Measurements from ENCODE around the gene CDKN2A.

CDKN2A gene

GRCh38 chr9:22030101-22030598 is 36.0 kb upstream of the CDKN2A start:
- no peak overlapping the region for H3K4me3 ChIP-seq (ENCODE audit: low read depth, low read length)
- DNase-seq (ENCODE audit: low read depth, low spot score): no peak
- POLR2A ChIA-PET: no interaction called here
- no peak for TF ChIP-seq CTCF (IDR thresholded peaks at IDR 0.05; ENCODE audit: insufficient read depth, low read length, missing control alignments)
- CTCF ChIA-PET: interaction anchor here (0.7 to 5.2 kb wide), 8 partner anchors 8 to 218 kb away, joined by 3 to 41 read pairs (median 6); partner anchors contain the start of gene CDKN2B

- ChIA-PET POLR2A (no interaction called here), CTCF (interaction anchor here (0.7 to 5.2 kb wide), 7 partner anchors 8 to 478 kb away, joined by 3 to 41 read pairs (median 3); partner anchors contain the start of gene CDKN2B)
- no peak overlapping the region for H3K4me3 ChIP-seq (ENCODE audit: low read depth, low read length)
- DNase-seq (ENCODE audit: low read depth, low spot score): no peak
- TF ChIP-seq CTCF (IDR thresholded peaks at IDR 0.05; ENCODE audit: insufficient read depth, low read length, missing control alignments): no peak
These were observed 35.0 kb upstream of the CDKN2A start for GRCh38 chr9:22029231-22029630.

DNA sequence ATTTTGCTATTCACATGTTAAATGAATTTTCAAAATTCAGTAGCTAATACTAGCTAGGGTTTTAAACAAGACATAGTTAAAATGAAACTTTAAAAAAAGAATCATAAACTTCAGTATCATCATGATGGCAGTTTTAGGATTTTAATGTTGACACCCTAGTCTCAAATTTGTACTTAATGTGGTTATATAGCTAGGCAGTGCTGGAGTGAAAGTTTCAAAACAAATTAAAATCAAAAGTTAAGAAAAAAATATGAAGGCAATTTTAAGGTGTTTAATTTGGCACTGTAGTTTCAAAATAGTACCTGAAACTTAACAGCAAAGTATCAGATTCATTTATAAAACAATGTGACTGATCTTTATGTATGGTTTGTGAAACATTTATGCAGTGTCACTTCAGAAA is 34.2 kb upstream of the CDKN2A start:
- TF ChIP-seq CTCF (IDR thresholded peaks at IDR 0.05; ENCODE audit: insufficient read depth, low read length, missing control alignments): no peak
- DNase-seq (ENCODE audit: low read depth, low spot score): no peak
- H3K4me3 ChIP-seq (ENCODE audit: low read depth, low read length): no peak overlapping the region
- ChIA-PET CTCF (interaction anchor here (1.0 to 5.2 kb wide), 4 partner anchors 9 to 214 kb away, joined by 3 to 41 read pairs (median 8); partner anchors contain the start of gene CDKN2B), POLR2A (no interaction called here)

- CTCF ChIA-PET: interaction anchor here (1.1 to 2.4 kb wide), 3 partner anchors 11 to 18 kb away, joined by 5 to 10 read pairs (median 5); partner anchors contain the start of gene CDKN2B
- no peak overlapping the region for H3K4me3 ChIP-seq (ENCODE audit: low read depth, low read length)
These were observed 32.5 kb upstream of the CDKN2A start for GRCh38 chr9:22026696-22027095.

GRCh38 chr9:22022396-22022795 is 28.2 kb upstream of the CDKN2A start:
- POLR2A ChIA-PET: no interaction called here
- H3K4me3 ChIP-seq (ENCODE audit: low read depth, low read length): no peak overlapping the region
- TF ChIP-seq CTCF (IDR thresholded peaks at IDR 0.05; ENCODE audit: insufficient read depth, low read length, missing control alignments): no peak
- DNase-seq (ENCODE audit: low read depth, low spot score): no peak
- CTCF ChIA-PET: interaction anchor here (1.4 to 1.8 kb wide), 2 partner anchors 15 to 216 kb away, joined by 4 to 9 read pairs; no protein-coding TSS in a partner anchor

More at GRCh38 chr9:22026696-22027095, 32.5 kb upstream of the CDKN2A start:
- no peak for TF ChIP-seq CTCF (IDR thresholded peaks at IDR 0.05; ENCODE audit: insufficient read depth, low read length, missing control alignments)
- POLR2A ChIA-PET: interaction anchor here (0.7 kb wide), 1 partner anchor 98 kb away, joined by 4 read pairs; no protein-coding TSS in a partner anchor
- DNase-seq (ENCODE audit: low read depth, low spot score): no peak

- no peak for DNase-seq (ENCODE audit: low read depth, low spot score)
- POLR2A ChIA-PET: no interaction called here
- no peak for TF ChIP-seq CTCF (IDR thresholded peaks at IDR 0.05; ENCODE audit: insufficient read depth, low read length, missing control alignments)
- no peak overlapping the region for H3K4me3 ChIP-seq (ENCODE audit: low read depth, low read length)
- CTCF ChIA-PET: interaction anchor here (1.2 to 5.6 kb wide), 11 partner anchors 8 to 233 kb away, joined by 3 to 248 read pairs (median 9); partner anchors contain the start of gene CDKN2A
These were observed 16.9 kb upstream of the CDKN2A start for GRCh38 chr9:22010866-22011625.
